CD4-positive, alpha-beta T cell (primary cell): ENCODE results near the gene ZNF891. TPM values are rescaled to one million over a fixed set of nuclear protein-coding genes. Genes with fewer than 3 reads are reported as not detected.

Source experiments
- ATAC-seq: fragments of 200-7000 bp; cut with Tn5 transposase; one replicate; pipeline ENCODE4 v1.10.0; 2022; ENCODE audit warnings: mild to moderate bottlenecking; ENCODE audit not compliant: poor library complexity
- CTCF ChIA-PET: fragments of 350-600 bp; sonication (Branson Sonifier 250); formaldehyde crosslinking; loops from one replicate; lab custom pipeline; 2021; ENCODE audit warnings: antibody characterized with exemption, inconsistent platforms; lab: Charles Lee
- POLR2A ChIA-PET: fragments of 350-600 bp; sonication (Branson Sonifier 250); formaldehyde crosslinking; loops from one replicate; lab custom pipeline; 2021; ENCODE audit warnings: antibody characterized with exemption, inconsistent platforms; lab: Charles Lee
- DNase-seq, 14 experiments: peaks; one replicate each; pipeline ENCODE4 v3.0.0-alpha.2; 2013 to 2020; ENCODE audit warnings: mixed read lengths in 2 of 14
- H3K27ac ChIP-seq, 2 donors: one replicate each; pipeline versions ENCODE4 v1.5.1 to v1.7.0; 2013; ENCODE audit warnings: low read length in 2 of 2, low read depth in 1 of 2, mild to moderate bottlenecking in 1 of 2
- H3K27me3 ChIP-seq, 2 experiments: 1 replicate in 1 of 2; 2 replicates in 1 of 2; pipeline versions ENCODE4 v1.6.1 to v1.7.0; 2013; ENCODE audit warnings: low read length in 2 of 2, control low read depth in 1 of 2, mild to moderate bottlenecking in 1 of 2, moderate library complexity in 1 of 2; ENCODE audit not compliant: insufficient read depth in 2 of 2, control insufficient read depth in 1 of 2
- H3K36me3 ChIP-seq: one replicate; pipeline ENCODE4 v1.6.1; 2013; ENCODE audit warnings: low read length, control low read depth; ENCODE audit not compliant: insufficient read depth
- H3K4me1 ChIP-seq: one replicate; pipeline ENCODE4 v1.6.1; 2013; ENCODE audit warnings: low read length, control low read depth; ENCODE audit not compliant: insufficient read depth
- H3K4me3 ChIP-seq: one replicate; pipeline ENCODE4 v1.5.1; 2013; ENCODE audit warnings: mild to moderate bottlenecking, low read length, moderate library complexity
- H3K9me3 ChIP-seq, 2 experiments: 1 replicate in 1 of 2; 2 replicates in 1 of 2; pipeline versions ENCODE4 v1.6.1 to v1.7.0; 2013; ENCODE audit warnings: low read length in 2 of 2, mild to moderate bottlenecking in 2 of 2, control low read depth in 1 of 2, moderate library complexity in 1 of 2; ENCODE audit not compliant: control insufficient read depth in 1 of 2, insufficient read depth in 1 of 2
- H3K27ac Mint-ChIP-seq: one replicate; pipeline ENCODE4 v1.8.0; 2020; ENCODE audit warnings: mixed read lengths
- H3K27me3 Mint-ChIP-seq: one replicate; pipeline ENCODE4 v1.8.0; 2021; ENCODE audit warnings: mixed read lengths
- H3K36me3 Mint-ChIP-seq: one replicate; pipeline ENCODE4 v1.8.0; 2021; ENCODE audit warnings: low read depth, mixed read lengths
- H3K4me1 Mint-ChIP-seq: one replicate; pipeline ENCODE4 v1.8.0; 2021; ENCODE audit warnings: low read depth, mixed read lengths
- H3K4me3 Mint-ChIP-seq: one replicate; pipeline ENCODE4 v1.8.0; 2020; ENCODE audit warnings: mild to moderate bottlenecking, mixed read lengths
- H3K9me3 Mint-ChIP-seq: one replicate; pipeline ENCODE4 v1.8.0; 2020; ENCODE audit warnings: mixed read lengths
- intact Hi-C, 2 experiments: fragments of 100-400 bp; cut with DNase I in 1 of 2; cut with micrococcal nuclease in 1 of 2; formaldehyde crosslinking; loops; one replicate each; pipeline versions ENCODE4 v1.15.1 to v1.9.0; 2023 to 2025; cut with DNase I, micrococcal nuclease
- polyA plus RNA-seq, 2 donors: library from polyadenylated mRNA; unstranded; fragments of 120-200 nt; gene quantifications; one replicate each; pipeline ENCODE4 v1.2.1, GENCODE V29; 2013
- total RNA-seq, 174 experiments: library from RNA in 2 of 174; stranded (reverse) in 2 of 174; gene quantifications; one replicate each; pipeline ENCODE4 v1.2.3 and lab custom pipeline; 2021 to 2026
- TF ChIP-seq, protein P1 (sequence below): fragments of 200-600 bp; IDR thresholded peaks from one replicate; pipeline ENCODE4 v1.8.0; 2022; ENCODE audit warnings: antibody characterized with exemption, mild to moderate bottlenecking

Gene ZNF891
- total RNA-seq (1 to 10 TPM; 4.5 TPM), total RNA-seq (lab: John Stamatoyannopoulos, UW) (10.0 to 96.5 (median 37.5) reads per million in 172 experiments)
- 3.4 TPM for polyA plus RNA-seq (2013, experiment 1 of 2)
- polyA plus RNA-seq (2013, experiment 2 of 2) = 3.7 TPM

DNA sequence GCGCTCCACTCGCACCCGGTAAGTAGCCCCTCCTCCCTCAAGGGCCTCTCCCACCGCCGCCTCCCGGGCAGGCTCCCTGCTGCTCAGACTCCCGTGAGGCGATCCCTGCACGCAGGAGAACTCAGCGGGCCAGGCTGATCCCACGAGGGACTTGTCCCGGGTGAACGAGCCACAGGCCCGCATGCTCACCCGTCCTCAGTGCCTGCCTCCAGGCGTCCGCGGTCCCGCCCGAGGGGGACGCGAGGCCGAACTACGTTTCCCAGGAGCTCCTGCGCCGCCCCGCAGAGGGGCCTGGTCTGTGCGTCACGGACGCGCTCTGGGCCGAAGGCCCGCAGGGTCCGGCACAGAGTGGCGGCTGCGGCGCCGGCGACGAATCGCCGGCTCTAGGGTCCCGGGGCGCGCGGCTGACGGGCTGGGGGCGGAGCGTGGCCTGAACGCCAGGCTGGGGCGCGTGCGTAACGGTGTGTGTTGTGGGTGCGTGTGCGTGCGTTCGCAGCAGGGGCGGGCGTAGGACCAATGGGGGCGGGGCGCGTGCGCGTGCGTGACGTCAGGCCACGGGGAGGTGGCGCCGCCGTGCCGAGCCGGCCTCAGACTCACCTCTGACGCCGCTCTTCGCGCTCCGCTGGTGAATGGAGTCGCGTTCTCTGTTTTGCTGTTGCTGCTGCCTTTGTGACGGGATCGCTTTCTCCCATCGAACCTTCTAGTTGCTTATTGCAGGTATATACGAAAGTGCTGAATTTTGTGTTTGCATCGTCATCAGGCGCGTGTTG lies at the start of gene ZNF891, which contains the start of gene ZNF10:
Gene ZNF891, minus strand, starts transcription at position 237 of the 770 bp plus-strand sequence. CDS start 8,356 bp downstream, outside the sequence.
Gene ZNF10, plus strand, starts transcription at position 590 of the 770 bp plus-strand sequence. CDS start 13,866 bp downstream, outside the sequence.
- no peaks in the 10 kb centered on the region for H3K27me3 Mint-ChIP-seq
- H3K4me3 Mint-ChIP-seq = peak within 1 kb of the TSS; percentile 94
- peaks cover 30% of the 10 kb centered on the region for H3K4me1 Mint-ChIP-seq
- POLR2A ChIA-PET = interaction anchor here (0.6 to 2.8 kb wide), 13 partner anchors 13 to 368 kb away, joined by 3 to 27 read pairs (median 3); partner anchors contain the start of genes ZNF140, ZNF26, ZNF268 and ZNF84
- Histone ChIP-seq H3K27ac (peak within 1 kb of the TSS; percentile 97 to 99), H3K4me1 (peaks cover 16% of the 10 kb centered on the region), H3K4me3 (peak within 1 kb of the TSS; percentile 78), H3K27me3 (no peaks in the 10 kb centered on the region), H3K9me3 (peaks cover 49 to 73% of the 10 kb centered on the region in 2 experiments), H3K36me3 (peaks cover 27% of the 10 kb centered on the region)
- DNase-seq = peak; percentile 95 to 99 (median 96)
- ATAC-seq = peak; percentile 85
- H3K27ac Mint-ChIP-seq = peak within 1 kb of the TSS; percentile 99
- CTCF ChIA-PET = interaction anchor here (0.7 to 2.4 kb wide), 2 partner anchors 51 to 116 kb away, joined by 5 to 9 read pairs; partner anchors contain the start of gene ZNF268
- intact Hi-C loops = loop anchor here (1.0 to 5.0 kb wide), 4 partner anchors 50 to 143 kb away; partner anchors contain the start of genes ZNF140 (in 2 of the 2), ZNF268 (in 2 of the 2), ZNF84 (in 2 of the 2) and ZNF26 (in 1 of the 2)
- H3K36me3 Mint-ChIP-seq = peaks cover 98% of the 10 kb centered on the region
- H3K9me3 Mint-ChIP-seq = peaks cover 19% of the 10 kb centered on the region
- TF ChIP-seq, protein P1, sequence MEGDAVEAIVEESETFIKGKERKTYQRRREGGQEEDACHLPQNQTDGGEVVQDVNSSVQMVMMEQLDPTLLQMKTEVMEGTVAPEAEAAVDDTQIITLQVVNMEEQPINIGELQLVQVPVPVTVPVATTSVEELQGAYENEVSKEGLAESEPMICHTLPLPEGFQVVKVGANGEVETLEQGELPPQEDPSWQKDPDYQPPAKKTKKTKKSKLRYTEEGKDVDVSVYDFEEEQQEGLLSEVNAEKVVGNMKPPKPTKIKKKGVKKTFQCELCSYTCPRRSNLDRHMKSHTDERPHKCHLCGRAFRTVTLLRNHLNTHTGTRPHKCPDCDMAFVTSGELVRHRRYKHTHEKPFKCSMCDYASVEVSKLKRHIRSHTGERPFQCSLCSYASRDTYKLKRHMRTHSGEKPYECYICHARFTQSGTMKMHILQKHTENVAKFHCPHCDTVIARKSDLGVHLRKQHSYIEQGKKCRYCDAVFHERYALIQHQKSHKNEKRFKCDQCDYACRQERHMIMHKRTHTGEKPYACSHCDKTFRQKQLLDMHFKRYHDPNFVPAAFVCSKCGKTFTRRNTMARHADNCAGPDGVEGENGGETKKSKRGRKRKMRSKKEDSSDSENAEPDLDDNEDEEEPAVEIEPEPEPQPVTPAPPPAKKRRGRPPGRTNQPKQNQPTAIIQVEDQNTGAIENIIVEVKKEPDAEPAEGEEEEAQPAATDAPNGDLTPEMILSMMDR = no peak

DNA sequence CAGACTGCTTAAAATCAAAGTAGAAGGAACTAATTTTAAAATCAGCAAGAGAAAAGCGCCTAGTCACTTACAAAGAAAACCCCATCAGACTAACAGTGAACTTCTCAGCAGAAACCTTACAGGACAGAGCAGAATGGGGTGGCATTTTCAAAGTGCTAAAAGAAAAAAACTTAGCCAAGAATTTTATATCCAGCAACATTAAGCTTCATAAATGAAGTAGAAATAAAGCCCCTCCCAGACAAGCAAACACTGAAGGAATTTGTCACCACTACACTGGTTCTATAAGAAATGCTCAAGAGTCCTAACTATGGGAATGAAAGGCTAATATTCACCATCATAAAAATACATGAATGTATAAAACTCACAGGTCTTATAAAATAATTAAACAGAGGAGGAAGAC lies 44.8 kb upstream of the ZNF891 start:
- CTCF ChIA-PET = no interaction called here
- ATAC-seq = no peak
- no peak for DNase-seq
- POLR2A ChIA-PET = no interaction called here
- H3K9me3 ChIP-seq = peaks cover 47 to 57% of the 10 kb centered on the region in 2 experiments
- no peaks in the 10 kb centered on the region for H3K4me1 Mint-ChIP-seq
- no peak overlapping the region for H3K27ac ChIP-seq
- H3K27ac Mint-ChIP-seq = no peak overlapping the region
- TF ChIP-seq, protein P1 = no peak
- H3K36me3 Mint-ChIP-seq = peaks cover 46% of the 10 kb centered on the region
- H3K27me3 ChIP-seq = no peaks in the 10 kb centered on the region
- no peaks in the 10 kb centered on the region for H3K4me1 ChIP-seq
- intact Hi-C loops = no loop called here
- H3K4me3 Mint-ChIP-seq = no peak overlapping the region
- no peaks in the 10 kb centered on the region for H3K27me3 Mint-ChIP-seq
- no peak overlapping the region for H3K4me3 ChIP-seq
- H3K9me3 Mint-ChIP-seq = peaks cover 21% of the 10 kb centered on the region
- no peaks in the 10 kb centered on the region for H3K36me3 ChIP-seq

DNA sequence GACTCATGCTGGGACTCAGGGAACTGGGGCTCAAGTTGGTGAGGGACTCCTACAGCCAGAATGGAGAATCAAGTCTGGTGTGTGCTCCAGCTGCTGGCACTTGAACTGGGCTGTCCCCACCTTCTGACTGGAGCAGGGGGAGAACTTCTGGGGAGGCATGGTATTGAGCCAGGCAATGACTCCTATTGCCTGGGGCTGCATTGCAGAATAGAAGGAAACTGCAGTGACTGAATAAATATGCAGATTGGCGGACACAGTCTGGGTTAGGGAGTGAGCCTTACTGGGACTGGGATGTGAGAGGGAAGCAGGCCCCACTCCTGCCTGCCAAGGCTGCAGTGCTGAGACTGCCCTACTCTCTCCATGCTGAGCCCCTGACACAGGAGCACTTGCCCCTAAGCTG lies 42.4 kb upstream of the ZNF891 start:
- Histone ChIP-seq H3K27ac (no peak overlapping the region), H3K36me3 (no peaks in the 10 kb centered on the region), H3K4me3 (no peak overlapping the region), H3K27me3 (no peaks in the 10 kb centered on the region), H3K9me3 (peaks cover 44 to 56% of the 10 kb centered on the region in 2 experiments), H3K4me1 (no peaks in the 10 kb centered on the region)
- ATAC-seq (no peak), DNase-seq (no peak)
- H3K4me1 Mint-ChIP-seq = no peaks in the 10 kb centered on the region
- H3K4me3 Mint-ChIP-seq = no peak overlapping the region
- H3K9me3 Mint-ChIP-seq = peaks cover 19% of the 10 kb centered on the region
- TF ChIP-seq, protein P1 = no peak
- intact Hi-C loops = no loop called here
- peaks cover 48% of the 10 kb centered on the region for H3K36me3 Mint-ChIP-seq
- CTCF ChIA-PET = no interaction called here
- H3K27me3 Mint-ChIP-seq = no peaks in the 10 kb centered on the region
- H3K27ac Mint-ChIP-seq = no peak overlapping the region
- POLR2A ChIA-PET = no interaction called here
